DMS153 treated with DMSO at 0.1 percent for 48 hours (cell line): Measurements from ENCODE around the gene JPH2.

Experiments
- DNase-seq: peaks from one replicate; lab custom pipeline; 2025; ENCODE audit not compliant: unreplicated experiment; lab: John Stamatoyannopoulos, UW

The JPH2 gene

DNA sequence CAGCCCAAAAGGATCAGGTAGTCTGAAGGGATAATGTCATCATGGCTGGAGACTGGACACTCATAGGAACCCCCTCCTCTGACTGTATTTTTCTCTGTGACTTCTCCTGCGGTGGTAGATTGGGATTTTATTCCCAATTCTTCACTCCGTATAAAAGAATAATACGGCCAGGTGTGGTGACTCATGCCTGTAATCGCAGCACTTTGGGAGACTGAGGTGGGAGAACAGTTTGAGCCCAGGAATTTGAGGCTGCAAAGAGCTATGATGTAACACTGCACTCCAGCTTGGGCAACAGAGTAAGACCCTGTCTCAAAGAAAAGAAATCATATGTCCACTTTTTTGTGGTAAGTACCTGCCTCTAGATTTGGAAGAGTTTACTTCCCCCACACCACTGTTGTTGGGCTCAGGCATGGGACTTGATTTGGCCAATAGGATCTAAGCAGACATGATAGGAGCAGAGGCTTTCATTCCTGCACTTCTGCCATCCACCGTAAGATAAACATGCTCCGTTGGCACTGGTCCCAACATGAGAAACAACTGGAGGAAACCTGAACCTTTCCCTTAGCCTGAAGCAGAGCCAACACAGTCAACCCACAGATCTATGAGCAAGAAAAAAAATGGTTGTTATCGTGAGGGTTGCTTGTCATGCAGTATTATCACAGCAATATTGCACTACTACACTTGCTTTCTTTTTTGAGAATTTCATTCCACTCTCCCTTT is 82.0 kb downstream of the JPH2 start:
- DNase-seq, result peak; percentile 38

DNA sequence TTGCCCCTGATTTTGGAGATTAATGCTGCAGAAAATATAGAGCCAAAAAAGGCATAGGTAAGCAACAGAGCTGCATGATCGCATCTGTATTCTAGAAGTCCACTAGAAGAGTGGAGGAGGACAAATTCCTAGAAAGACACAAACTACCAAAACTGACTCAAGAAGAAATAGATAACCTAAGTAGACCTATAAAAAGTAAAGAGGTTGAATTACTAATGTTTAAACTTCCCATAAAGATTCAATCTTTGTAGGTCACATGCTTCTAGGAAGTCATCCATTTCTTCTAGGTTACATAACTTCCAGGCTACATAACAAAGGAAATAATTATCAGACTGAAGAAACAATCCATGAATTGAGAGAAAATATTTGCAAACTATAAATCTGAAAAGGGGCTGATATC is 84.4 kb downstream of the JPH2 start:
- DNase-seq, result no peak

DNA sequence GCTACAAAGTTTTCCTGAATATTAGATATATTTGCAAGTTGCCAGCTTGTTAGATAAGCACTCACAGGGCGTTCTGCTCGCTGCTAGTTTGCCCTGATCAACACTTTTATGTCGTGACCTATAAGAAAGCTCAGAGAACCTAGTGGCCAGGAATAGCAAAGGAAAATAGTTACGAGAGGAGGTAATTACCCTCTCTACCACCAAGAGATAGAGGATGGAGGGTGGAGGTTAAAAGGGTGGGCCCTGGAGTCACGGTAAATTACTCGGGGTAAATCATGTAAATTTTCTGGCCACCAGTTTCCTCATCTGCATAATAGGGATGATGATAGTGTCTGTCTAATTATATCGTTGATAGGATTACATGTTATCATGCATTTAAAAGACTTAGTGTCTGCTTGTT is 87.2 kb downstream of the JPH2 start:
- no peak for DNase-seq

DNA sequence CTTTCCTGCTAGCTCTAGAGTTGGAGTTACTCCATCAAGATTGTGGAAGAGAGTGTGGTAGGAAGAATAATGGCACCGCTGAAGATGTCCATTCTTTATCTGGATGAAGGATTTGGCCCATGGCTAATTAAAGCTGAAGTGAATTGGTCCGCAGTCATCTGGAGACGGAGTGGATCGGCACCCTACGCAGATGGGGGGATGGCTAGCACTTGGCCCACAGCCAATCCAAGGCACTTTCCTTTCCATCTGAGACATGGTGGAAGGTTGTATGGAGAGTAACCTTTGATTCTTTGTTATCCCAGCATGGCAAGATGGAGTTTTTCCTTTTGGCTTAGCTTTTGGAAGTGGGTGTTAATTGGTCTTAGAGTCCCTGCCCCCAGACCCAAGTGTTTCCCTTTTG is 88.3 kb downstream of the JPH2 start:
- no peak for DNase-seq

DNA sequence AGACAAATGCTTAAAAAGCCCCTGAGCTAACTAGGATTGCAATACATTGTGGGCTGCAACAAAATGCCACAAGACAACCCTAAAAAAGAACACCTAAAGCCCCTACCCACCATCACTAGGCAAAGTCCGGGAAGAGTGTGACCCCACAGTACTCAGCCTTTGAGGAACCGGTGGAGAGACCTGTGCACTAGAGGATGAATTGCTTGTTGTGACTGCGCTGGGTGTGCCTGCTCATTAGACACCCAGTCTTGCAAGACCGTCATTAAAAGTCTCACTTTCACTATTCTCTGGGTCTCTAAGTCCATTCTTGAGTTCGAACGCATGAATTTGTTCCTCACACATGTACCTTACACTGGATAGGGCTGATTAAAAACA is 88.7 kb downstream of the JPH2 start:
- no peak for DNase-seq

DNA sequence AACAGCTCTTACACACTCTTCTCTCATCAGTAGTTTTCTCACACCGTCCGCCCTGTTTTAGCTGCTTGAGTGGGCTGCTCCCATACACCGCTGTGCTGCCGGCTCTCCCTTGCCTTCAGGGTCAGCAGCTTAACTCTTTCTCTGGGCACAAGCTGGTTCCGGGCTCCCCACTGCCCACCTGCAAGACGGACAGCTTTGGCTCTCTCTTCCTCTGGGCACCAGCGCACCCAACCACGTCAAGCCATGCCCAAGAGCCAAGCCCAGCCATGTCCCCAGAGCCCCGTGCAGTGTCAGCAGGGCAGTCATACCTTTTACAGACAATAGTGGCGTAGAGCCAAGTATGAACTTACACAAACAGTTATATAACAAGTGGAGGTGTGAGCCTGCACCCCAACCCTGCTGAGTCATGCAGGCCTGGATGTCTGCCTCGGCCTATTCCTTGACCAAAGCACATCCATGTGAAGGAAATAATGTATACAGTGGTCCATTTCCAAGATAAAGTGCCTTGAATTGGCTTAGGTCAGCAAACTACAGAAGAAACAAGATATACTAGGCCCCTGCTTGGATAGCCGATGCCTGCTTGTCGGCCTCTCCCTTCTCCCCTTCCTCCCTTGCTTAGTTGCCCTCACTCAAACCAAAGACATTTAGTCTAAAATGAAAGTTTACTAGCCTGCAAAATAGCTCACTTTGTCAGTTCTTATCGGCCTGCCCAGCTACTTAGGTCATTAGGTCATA is 89.3 kb downstream of the JPH2 start:
- no peak for DNase-seq

DNA sequence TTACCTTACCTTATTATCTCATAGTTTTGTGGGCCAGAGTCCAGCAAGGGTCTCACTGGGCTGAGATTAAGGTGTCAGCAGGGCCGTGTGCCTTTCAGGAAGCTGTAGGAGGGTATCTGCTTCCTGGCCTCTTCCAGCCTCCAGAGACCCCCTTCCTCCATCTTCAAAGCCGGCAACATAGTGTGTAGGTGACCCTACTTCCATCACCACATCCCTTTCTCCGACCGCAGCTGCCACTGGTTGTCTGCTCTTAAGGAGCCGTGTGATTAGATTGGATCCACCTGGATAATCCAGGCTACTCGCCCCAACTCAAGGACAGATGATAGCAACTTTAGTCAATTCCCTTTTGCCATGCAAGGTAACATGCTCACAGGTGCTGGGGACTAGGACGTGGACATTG is 91.2 kb downstream of the JPH2 start:
- DNase-seq, result no peak

DNA sequence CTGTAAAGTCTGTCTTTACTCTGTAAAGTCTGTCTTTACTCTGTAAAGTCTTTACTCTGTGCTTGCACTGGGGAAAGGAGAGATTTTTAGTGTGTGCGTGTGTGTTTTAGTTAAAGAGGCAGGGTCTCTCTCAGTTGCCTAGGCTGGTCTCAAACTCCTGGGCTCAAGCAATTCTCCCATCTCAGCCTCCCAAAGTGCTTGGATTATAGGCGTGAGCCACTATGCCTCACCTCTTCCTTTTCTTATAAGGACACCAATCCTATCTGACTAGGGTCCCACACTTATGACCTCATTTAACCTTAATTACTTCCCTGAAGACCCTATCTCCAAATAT is 93.8 kb downstream of the JPH2 start:
- no peak for DNase-seq

DNA sequence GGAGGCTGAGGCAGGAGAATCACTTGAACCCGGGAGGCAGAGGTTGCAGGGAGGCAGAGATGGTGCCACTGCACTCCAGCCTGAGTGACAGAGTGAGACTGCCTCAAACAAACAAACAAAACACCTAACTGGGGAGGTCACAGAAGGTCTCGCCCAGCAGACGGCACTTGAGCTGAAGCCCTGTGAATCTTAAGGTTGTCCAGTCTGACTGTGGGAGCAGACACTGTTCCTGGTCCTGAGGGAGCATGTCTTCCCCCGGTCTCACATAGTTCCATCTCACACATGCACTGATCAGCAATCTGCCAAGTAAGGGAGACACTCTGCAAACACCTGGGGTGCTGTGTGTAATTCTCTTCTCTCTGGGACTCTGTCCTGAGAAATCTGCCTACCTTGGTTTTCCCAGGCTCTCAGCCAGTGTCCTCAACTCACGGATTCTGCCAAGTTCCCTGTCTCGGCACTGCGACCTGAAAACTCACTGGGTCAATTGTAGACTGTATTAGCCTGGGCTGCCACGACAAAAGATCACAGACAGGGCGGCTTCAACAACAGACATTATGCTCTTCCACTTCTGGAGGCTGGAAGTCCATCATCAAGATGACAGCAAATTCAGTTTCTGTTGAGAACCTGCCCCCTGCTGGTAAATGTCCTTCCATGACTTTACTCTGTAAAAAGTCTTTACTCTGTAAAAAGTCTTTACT is 94.3 kb downstream of the JPH2 start:
- DNase-seq, result peak; percentile 52

DNA sequence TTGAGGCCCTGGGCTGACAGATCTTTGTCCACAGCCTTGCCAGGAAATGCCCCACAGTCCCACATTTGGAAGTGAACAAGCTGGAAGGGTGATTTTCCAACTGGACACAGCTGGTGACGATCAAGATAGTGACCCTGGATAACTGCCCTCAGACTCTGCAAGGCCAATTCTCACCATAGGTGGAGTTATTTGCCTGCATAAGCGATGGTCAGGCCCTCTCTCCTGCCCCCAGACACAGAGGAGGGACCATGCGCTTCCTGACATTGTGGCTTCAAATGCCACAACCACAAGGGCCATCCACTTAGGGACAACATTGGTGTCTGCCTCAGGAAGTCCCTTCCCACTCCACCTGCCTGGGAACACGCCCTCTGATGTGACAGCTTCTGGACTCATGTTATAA is 96.0 kb downstream of the JPH2 start:
- DNase-seq, result no peak

DNA sequence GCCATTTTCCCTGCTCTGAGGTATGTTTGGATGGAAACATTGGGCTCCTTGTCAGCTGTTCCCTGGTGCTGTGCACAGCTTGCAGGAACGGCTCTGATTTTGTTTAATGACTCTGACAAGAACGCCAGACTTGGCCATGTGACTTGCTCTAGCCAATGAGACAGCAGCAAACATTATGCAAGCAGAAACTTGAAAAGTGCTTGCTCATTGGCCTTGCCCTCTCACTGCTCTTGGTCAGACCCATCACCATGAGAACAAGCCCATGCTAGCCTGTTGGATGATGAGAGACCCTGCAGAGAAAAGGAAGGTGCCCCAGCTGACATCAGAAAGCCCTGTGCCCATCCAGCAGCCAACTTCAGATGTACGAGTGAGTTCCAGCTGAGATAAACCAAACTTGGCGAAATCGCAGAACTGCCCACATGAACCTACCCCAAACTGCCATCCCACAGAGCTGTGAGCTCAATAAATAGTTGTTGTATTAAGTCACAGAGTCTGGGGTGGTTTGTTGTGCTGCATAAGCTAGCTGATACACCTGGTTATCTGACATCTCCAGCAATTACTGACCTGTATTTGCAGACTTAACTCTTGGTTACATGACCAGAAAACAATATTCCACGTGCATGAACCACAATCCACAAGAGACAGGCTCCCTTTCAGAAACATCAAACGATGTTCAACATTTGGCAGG is 96.9 kb downstream of the JPH2 start:
- DNase-seq, result no peak

DNA sequence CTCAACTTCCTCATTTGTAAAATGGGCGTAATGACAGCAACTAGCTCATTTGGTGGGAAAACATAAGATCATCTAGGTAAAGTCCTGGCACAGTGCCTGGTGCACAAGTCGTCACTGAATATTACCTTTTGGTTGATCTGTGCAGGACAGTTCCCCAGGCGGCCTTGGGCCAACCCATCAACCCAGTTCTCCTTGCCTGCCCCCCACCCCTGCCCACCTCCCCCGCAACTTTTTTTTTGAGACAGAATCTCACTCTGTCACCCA is 99.2 kb downstream of the JPH2 start:
- DNase-seq, result no peak

DNA sequence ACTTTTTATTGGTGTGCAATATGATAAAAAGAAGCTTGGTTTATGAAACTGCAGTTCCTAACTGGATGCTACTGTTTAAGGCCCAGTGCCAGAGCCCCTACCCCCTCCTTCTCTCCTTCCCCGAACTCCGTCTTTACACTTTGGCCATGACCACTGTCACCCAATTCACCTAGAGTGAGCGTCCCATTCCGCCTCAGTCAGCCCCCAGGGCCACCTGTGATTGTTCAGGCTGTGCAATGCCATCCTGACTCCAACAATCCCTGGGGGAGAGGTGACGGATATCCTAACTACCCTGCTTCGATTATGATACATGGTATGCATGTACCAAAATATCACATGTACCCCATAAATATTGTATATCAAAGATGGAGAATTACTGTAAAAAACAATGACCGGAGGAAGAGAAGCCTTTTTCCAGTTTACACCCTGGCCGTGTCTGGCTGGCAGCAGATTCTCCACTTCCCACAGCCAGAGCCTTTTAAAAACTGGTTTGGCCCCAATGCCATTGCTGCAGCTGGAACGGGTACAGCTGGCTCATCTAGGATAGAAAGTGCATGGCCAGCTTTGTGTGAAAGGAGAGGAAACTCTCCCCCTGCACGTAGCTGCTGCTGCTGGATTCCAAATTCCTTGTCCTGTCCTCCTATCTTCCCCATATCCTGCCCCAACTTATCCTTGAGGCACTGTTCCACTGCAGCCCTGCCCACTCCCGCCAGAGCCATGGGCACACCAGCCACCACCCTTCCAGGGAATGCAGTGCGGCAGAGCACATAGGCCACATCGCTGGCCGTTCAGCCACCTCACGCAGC is 99.7 kb downstream of the JPH2 start:
- DNase-seq, result no peak

DNA sequence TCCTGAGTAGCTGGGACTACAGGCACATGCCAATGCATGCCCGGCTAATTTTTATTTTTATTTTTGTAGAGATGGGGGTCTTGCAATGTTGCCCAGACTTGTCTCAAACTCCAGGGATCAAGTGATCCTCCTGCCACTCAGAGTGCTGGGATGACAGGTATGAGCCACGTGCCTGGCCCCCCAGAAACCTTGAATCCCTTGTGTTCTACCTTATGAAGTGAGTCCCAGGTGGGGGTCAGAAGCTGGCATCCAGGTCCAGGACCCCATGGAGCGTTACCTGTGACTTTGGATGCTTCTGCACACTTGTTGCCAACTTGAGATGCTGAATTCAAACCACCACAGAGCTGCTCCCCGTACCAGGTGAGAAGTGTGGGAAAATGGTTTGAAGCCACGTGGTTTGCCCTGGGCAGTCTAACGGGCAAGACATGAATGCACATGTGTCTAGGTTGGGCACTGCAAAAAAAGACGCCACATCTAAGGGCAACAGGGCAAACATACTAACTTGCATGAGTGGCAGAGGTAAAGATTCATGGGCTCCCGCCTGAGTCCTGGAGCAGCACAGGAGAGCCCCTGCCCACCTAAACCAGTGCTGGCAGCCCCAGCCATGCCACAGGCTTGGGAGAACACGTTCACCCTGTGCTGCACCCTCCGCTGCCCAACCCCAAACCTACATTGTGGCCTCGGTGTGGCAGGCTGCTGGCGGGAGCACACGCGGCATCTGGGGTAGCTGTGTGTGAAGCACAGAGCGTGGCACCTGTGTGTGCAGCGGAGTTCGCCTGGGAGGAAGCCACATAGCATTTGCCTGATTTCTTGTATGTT is 101.2 kb downstream of the JPH2 start:
- no peak for DNase-seq

DNA sequence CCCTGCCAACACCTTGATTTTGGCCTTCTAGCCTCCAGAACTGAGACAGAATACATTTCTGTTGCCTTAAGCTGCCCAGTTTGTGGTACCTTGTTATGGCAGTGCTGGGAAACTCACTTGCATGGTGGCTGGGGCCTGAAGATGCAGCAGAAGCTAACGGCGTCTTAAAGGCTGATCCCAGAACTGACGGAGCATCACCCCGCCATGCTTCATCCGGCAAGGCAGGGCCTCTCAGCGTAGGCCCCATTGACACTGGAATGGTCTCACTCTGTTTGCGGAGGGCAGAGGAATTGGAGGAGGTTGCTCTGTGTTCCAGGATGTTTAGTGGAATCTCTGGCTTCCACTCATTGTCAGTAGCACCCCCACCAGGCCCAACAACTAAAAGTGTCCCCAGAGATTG is 102.1 kb downstream of the JPH2 start:
- DNase-seq, result no peak

DNA sequence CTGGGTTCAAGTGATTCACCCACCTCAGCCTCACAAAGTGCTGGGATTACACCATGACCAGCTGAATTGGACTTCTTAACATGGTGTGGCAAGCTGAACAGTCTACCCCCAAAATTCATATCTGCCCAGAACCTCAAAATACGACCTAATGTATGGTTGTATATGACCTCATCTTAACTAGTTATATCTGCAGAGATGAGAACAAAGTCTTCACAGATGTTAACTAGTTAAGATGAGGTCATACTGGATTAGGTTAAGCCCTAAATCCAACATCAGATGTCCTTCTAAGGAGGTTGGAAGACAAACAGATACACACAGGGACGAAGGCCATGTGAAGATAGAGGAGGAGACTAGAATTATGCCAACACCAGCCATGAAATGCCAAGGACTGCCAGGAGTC is 102.5 kb downstream of the JPH2 start:
- DNase-seq, result no peak

DNA sequence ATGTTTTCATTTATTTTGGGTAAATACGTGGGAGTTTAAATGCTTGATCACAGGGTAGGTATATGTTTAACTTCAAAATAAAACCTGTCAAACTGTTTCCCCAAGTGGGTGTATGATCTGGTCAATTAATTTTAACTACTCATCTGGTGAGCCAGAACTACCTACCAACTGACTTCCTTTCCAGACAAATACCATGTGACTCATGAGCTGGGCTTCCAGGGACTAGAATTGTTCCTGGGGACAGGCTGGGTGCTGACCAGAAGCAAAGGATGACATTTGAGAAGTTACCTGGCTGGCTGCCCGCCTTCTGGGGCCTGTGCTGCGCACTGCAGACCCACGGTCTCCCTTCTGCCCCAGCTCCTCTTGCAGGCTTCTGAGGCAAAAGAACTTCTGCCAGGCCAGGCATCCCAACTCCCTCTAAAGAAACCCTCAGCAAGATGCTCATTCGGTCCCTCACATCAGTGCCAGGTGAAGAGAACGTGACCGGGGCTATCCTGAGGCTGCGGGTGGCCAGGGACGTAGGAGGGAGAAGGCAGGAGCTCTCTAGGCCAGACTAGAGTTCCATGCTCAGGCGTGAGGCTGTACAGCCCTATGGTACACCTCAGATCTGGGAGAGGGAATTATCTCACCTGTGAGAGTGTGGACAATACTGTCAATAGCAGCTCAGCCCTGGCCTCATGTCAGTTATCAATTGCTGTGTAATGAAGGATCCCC is 103.6 kb downstream of the JPH2 start:
- peak; percentile 80 for DNase-seq

DNA sequence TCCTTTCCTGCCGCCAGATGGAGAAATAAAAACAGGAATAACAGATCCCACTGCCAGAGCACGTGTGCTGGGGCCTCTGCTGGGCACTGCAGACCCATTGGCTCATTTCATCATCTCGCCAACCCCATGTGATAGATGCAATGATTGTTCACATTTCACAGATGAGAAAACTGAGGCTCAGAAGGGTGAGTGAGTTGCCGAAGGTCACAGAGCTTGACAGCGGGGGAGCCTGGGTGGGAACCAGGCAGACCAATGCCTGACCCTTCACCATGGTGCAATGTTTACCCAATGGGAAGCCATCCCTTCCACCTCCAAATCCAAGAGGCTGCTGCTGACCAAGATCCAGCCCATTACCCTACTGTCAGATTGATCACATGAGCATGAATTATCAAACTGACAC is 105.1 kb downstream of the JPH2 start:
- no peak for DNase-seq

DNA sequence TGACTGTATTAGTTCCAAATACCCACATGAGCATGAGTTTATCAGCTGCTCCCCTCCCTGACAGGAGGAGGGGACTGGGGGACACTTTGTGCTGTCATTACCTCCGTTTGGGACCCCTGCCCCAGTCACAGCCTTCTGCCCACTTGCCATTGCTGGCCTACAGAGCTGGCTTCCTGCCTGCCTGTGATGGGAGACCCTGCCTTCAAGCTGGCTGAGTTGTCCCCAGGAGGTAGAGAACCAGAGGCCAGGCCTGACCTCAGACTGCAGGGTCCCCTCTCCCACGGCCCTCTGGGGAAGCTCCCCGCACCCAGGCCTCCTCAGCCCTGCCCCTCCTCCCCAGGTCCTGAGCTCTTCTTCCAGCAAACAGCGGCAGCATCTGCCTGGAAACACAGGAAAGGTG is 105.5 kb downstream of the JPH2 start:
- no peak for DNase-seq
